ENCODE results near the gene SYT14. TPM values are rescaled to one million over a fixed set of nuclear protein-coding genes. Genes with fewer than 3 reads are reported as not detected.
"Not testable (repeated sequence)": the region's sequence is repeated elsewhere in the genome, so short reads cannot be mapped to it uniquely, and the experiment has no call there.

The SYT14 gene
- total RNA-seq, 1 experiment from 2014 or later: 14.7 TPM

DNA sequence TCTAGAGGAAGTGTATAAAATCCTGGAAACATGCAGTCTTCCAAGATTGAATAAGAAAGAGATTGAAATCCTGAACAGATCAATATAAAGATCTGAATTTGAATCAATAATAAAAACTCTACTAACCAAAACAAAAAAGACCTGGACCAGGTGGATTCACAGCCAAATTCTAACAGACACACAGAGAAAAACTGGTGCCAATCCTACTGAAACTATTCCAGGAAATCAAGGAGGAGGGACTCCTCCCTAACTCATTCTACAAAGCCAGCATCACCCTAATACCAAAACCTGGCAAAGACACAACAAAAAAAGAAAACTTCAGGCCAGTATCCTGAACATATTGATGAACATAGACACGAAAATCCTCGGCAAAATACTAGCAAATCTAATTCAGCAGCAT is 58.3 kb downstream of the SYT14 start:
- DNase-seq (ENCODE audit: low read depth, low spot score): no peak
- in situ Hi-C loops (cut with HindIII; ENCODE audit: low pct_unique_long_range_greater_than_20kb, low sequenced_read_pairs): loop anchor here (25.0 kb wide), 1 partner anchor 159 kb away; the partner anchor contains the start of gene UTP25

DNA sequence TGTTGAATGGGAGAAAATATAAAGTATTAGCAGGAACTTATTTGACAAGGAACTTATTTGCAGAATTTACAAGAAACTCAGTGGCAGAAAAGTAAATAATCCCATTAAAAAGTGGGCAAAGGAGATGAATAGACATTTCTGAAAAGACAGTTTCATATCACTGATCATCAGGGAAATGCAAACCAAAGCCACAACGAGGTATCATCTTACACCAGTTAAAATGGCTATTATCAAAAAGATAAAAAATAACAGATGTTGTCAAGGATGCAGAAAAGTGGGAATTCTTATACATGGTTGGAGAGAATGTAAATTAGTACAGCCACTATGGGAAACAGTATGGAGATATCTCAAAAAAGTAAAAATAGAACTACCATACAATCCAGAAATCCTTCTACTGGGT is 61.0 kb downstream of the SYT14 start:
- in situ Hi-C loops (cut with HindIII; ENCODE audit: low pct_unique_long_range_greater_than_20kb, low sequenced_read_pairs): loop anchor here (25.0 kb wide), 1 partner anchor 162 kb away; the partner anchor contains the start of gene UTP25
- DNase-seq (ENCODE audit: low read depth, low spot score): no peak

GRCh38 chr1:210001751-210002150 is 63.7 kb downstream of the SYT14 start:
- peak; percentile 32 for DNase-seq (ENCODE audit: low read depth, low spot score)
- in situ Hi-C loops (cut with HindIII; ENCODE audit: low pct_unique_long_range_greater_than_20kb, low sequenced_read_pairs): no loop called here

GRCh38 chr1:210003501-210003900 is 65.5 kb downstream of the SYT14 start:
- peak; percentile 58 for DNase-seq (ENCODE audit: low read depth, low spot score)
- in situ Hi-C loops (cut with HindIII; ENCODE audit: low pct_unique_long_range_greater_than_20kb, low sequenced_read_pairs): no loop called here

GRCh38 chr1:210010161-210010560 is 72.1 kb downstream of the SYT14 start:
- DNase-seq (ENCODE audit: low read depth, low spot score): no peak
- in situ Hi-C loops (cut with HindIII; ENCODE audit: low pct_unique_long_range_greater_than_20kb, low sequenced_read_pairs): no loop called here

DNA sequence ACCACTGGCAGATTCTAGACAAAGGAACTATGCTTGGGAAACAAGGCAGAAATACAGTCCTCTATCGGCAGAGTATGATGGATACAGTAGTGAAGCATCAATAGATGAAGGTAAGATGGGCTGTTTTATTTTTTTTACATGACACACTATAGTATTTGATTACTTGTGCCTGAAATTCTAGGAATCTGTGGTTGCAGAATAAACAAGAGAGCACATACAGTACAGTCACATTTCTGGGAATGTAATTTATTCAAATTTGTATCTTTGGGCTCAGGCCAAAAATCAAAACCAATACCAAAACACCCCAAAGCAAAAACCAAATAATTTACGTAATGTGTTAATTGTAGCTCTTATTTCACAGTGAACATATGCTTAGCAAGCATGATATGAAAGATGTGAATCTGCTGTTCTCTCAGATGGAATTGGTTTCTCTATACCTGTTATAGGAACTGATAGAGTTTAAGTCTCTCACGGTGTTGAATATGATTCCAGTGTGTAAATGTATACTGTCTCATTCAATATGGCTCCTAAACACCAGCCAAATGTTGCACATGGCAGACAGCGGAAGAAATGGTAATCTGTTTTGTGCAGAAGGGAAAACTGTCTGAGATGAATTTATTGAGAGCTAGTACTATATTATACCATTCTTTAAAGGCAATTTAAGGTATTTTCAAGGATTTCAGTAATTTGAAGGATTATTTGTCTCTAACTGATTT is 83.3 kb downstream of the SYT14 start:
- in situ Hi-C loops (cut with HindIII; ENCODE audit: low pct_unique_long_range_greater_than_20kb, low sequenced_read_pairs): no loop called here
- DNase-seq (ENCODE audit: low read depth, low spot score): no peak

- in situ Hi-C loops (cut with HindIII; ENCODE audit: low pct_unique_long_range_greater_than_20kb, low sequenced_read_pairs): no loop called here
- no peak for DNase-seq (ENCODE audit: low read depth, low spot score)
Measured at GRCh38 chr1:210022044-210022443, 84.0 kb downstream of the SYT14 start.

- in situ Hi-C loops (cut with HindIII; ENCODE audit: low pct_unique_long_range_greater_than_20kb, low sequenced_read_pairs): no loop called here
Measured at GRCh38 chr1:210024282-210024681, 86.3 kb downstream of the SYT14 start.

GRCh38 chr1:210024996-210025395 is 87.0 kb downstream of the SYT14 start:
- in situ Hi-C loops (cut with HindIII; ENCODE audit: low pct_unique_long_range_greater_than_20kb, low sequenced_read_pairs): no loop called here
- peak; percentile 46 for DNase-seq (ENCODE audit: low read depth, low spot score)

More at GRCh38 chr1:210024282-210024681, 86.3 kb downstream of the SYT14 start:
- no peak for DNase-seq (ENCODE audit: low read depth, low spot score)

DNA sequence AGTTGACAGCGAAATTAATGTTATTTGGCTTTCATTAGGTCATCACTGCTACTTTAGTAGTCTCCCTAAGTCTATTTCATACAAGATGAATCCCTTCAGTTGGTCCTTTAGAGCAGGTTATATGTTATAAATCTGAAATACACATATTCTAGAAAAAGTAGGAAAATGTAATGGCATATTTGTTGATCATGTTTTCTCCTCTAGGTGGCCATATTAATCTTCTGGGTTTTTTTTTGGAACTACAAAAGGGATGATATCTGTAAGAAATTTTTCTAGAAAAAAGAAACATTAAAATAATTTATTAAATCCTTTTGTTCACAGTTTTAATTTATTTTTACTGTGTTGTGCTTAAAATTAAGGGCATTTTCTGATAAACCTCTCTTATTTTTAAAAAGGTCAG is 87.9 kb downstream of the SYT14 start:
- in situ Hi-C loops (cut with HindIII; ENCODE audit: low pct_unique_long_range_greater_than_20kb, low sequenced_read_pairs): no loop called here
- DNase-seq (ENCODE audit: low read depth, low spot score): peak; percentile 7

GRCh38 chr1:210027994-210028393 is 90.0 kb downstream of the SYT14 start:
- DNase-seq (ENCODE audit: low read depth, low spot score): no peak

GRCh38 chr1:210031473-210031872 is 93.5 kb downstream of the SYT14 start:
- no peak for DNase-seq (ENCODE audit: low read depth, low spot score)
- in situ Hi-C loops (cut with HindIII; ENCODE audit: low pct_unique_long_range_greater_than_20kb, low sequenced_read_pairs): no loop called here

More at GRCh38 chr1:210027994-210028393, 90.0 kb downstream of the SYT14 start:
- in situ Hi-C loops (cut with HindIII; ENCODE audit: low pct_unique_long_range_greater_than_20kb, low sequenced_read_pairs): no loop called here

- in situ Hi-C loops (cut with HindIII; ENCODE audit: low pct_unique_long_range_greater_than_20kb, low sequenced_read_pairs): no loop called here
- DNase-seq (ENCODE audit: low read depth, low spot score): no peak
Measured at GRCh38 chr1:210043058-210043457, 105.0 kb downstream of the SYT14 start.

DNA sequence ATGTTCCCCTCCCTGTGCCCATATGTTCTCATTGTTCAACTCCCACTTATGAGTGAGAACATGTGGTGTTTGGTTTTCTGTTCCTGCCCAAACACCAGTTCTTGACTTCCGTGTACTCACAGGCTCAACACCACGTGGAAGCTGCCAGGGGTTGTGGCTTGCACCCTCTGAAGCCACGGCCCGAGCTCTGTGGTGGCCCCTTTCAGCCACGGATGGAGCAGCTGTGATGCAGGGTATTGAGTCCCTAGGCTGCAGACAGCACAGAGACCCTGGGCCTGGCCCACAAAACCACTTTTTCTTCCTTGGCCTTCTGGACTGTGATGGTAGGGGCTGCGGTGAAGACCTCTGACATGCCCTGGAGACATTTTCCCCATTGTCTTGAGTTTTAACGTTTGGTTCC is 111.6 kb downstream of the SYT14 start:
- in situ Hi-C loops (cut with HindIII; ENCODE audit: low pct_unique_long_range_greater_than_20kb, low sequenced_read_pairs): no loop called here
- no peak for DNase-seq (ENCODE audit: low read depth, low spot score)

GRCh38 chr1:210050491-210050890 is 112.5 kb downstream of the SYT14 start:
- in situ Hi-C loops (cut with HindIII; ENCODE audit: low pct_unique_long_range_greater_than_20kb, low sequenced_read_pairs); DNase-seq (ENCODE audit: low read depth, low spot score): not testable (repeated sequence)

DNA sequence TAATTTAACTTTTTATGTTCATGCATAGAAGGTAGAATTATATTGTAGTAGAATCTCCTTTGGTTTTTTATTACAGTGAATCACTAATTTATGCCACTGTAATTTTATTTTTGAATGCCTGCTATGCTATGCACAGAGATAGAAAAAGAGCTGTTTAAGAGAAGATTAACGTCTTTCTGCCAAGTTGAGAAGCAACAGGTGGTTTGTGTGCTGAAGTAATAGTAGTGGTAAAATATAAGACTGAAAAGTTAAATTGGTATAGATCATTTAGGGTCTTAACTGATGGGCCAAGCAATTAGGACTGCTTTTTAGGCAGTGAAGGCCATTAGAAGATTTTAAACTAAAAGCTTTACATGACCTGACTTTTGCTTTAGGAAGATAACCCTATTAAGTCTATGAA is 115.1 kb downstream of the SYT14 start:
- in situ Hi-C loops (cut with HindIII; ENCODE audit: low pct_unique_long_range_greater_than_20kb, low sequenced_read_pairs): no loop called here

DNA sequence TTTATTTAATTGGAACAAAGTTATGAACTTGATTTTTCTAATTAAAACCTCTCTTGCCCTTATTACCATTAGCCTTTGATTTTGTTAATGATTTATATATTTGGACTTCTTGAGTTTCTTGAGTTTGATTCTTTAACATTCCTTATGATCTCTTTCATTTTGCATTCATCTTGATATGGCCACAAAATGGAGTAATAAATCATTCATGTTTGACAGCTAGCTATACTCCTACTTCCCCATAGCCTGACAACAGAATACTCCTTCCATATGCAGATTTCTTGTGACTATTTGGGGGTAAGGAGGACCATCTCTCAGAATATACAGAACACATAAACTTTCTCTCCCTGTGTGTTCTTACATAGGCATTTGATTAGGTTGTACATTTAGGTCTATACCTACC is 119.6 kb downstream of the SYT14 start:
- in situ Hi-C loops (cut with HindIII; ENCODE audit: low pct_unique_long_range_greater_than_20kb, low sequenced_read_pairs): no loop called here
- DNase-seq (ENCODE audit: low read depth, low spot score): no peak

More for the DNA sequence above, 115.1 kb downstream of the SYT14 start:
- no peak for DNase-seq (ENCODE audit: low read depth, low spot score)

GRCh38 chr1:210061992-210062391 is 124.0 kb downstream of the SYT14 start:
- in situ Hi-C loops (cut with HindIII; ENCODE audit: low pct_unique_long_range_greater_than_20kb, low sequenced_read_pairs): no loop called here
- no peak for DNase-seq (ENCODE audit: low read depth, low spot score)

DNA sequence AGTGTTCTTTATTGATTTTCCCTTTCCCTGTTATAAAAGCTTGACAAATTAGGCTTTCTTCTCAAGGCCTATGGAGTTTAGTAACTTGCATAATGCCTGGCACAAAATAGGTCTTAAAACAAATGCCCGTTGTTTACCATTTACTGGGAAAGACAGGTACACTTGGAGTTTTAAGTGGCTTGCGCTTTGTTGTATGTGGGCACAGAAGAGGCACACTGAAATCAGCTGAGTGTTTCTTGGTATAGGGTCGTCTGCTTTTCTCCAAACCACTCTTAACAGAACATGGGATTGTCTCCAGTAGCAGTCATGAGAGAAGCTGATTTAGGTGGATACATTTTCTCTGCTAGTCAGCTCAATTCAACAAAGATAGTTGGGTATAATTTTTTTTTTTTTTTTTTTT is 132.5 kb downstream of the SYT14 start:
- DNase-seq (ENCODE audit: low read depth, low spot score): peak; percentile 91
- in situ Hi-C loops (cut with HindIII; ENCODE audit: low pct_unique_long_range_greater_than_20kb, low sequenced_read_pairs): no loop called here
